ENCODE results near the gene EXOC4. TPM values are rescaled to one million over a fixed set of nuclear protein-coding genes. Genes with fewer than 3 reads are reported as not detected.

Gene EXOC4
- total and polyA plus RNA-seq, 2 donors (not counting 3 experiments of a cell fraction or from before 2014, with no cell fraction given) = 20.3 to 73.1 TPM

- H3K36me3 ChIP-seq (ENCODE audit: control insufficient read depth in 2 of 2, extremely low read depth in 1 of 2, insufficient read depth in 2 of 2, low read length in 2 of 2) = no peaks in the 10 kb centered on the region
- no peak for FAIRE-seq
- intact Hi-C loops (cut with micrococcal nuclease) = no loop called here
- ChIA-PET CTCF (no interaction called here), POLR2A (no interaction called here)
- H3K4me1 ChIP-seq (ENCODE audit: control insufficient read depth, extremely low read depth, insufficient read depth, low read length) = peaks cover 9% of the 10 kb centered on the region
- H3K9me1 ChIP-seq (replicated peaks; ENCODE audit: control insufficient read depth, extremely low read depth, insufficient read depth, low read length) = no peaks in the 10 kb centered on the region
- DNase-seq (ENCODE audit: low read depth, low spot score) = no peak
- no peaks in the 10 kb centered on the region for H3K79me2 ChIP-seq (ENCODE audit: control insufficient read depth, insufficient read depth, low read length)
- H4K20me1 ChIP-seq (replicated peaks; ENCODE audit: control insufficient read depth, extremely low read depth, insufficient read depth, low read length) = no peaks in the 10 kb centered on the region
- dilution Hi-C loops (cut with MboI; ENCODE audit: extremely low pct_ligation_motif_present, low sequenced_read_pairs) = no loop called here
- no peak overlapping the region for H2AFZ ChIP-seq (ENCODE audit: low read depth, low read length)
- H3K9me3 ChIP-seq (replicated peaks; ENCODE audit: control insufficient read depth, insufficient read depth, low read length) = no peaks in the 10 kb centered on the region
- H3K4me3 ChIP-seq (replicated peaks in 1 of 3; ENCODE audit: insufficient read depth in 1 of 3, low read depth in 1 of 3, low read length in 3 of 3) = no peak overlapping the region
- no peak for TF ChIP-seq POLR2A (IDR thresholded peaks at IDR 0.05; ENCODE audit: low read depth, low read length)
- no peak for TF ChIP-seq POLR2AphosphoS5 (IDR thresholded peaks at IDR 0.05; ENCODE audit: insufficient read depth, low read depth, low read length)
- no peak for TF ChIP-seq FOS (IDR thresholded peaks at IDR 0.05; ENCODE audit: borderline replicate concordance, insufficient read depth, low read length)
- no peak for TF ChIP-seq CTCF (IDR thresholded peaks at IDR 0.05; ENCODE audit: extremely low read depth in 1 of 2, insufficient read depth in 1 of 2, low read depth in 1 of 2, low read length in 2 of 2)
- TF ChIP-seq EZH2 (IDR thresholded peaks at IDR 0.05; ENCODE audit: borderline replicate concordance, low read depth, low read length, severe bottlenecking) = no peak
- no peak for TF ChIP-seq MYC (IDR thresholded peaks at IDR 0.05; ENCODE audit: low read depth, low read length)
- TF ChIP-seq JUN (IDR thresholded peaks at IDR 0.05; ENCODE audit: borderline replicate concordance, insufficient read depth, insufficient read length, low read depth) = no peak
- TF ChIP-seq GATA2 (IDR thresholded peaks at IDR 0.05; ENCODE audit: insufficient read depth, insufficient read length, low read depth, low read length) = no peak
- no peak overlapping the region for H3K27ac ChIP-seq (ENCODE audit: insufficient read depth, low read depth, low read length)
- no peak overlapping the region for H3K9ac ChIP-seq (replicated peaks; ENCODE audit: extremely low read depth, insufficient read depth, low read length)
- no TSS peak for BruUV-seq (replicated peaks)
- no peak overlapping the region for H3K4me2 ChIP-seq (ENCODE audit: insufficient read depth, low read length)
- no peaks in the 10 kb centered on the region for H3K27me3 ChIP-seq (ENCODE audit: control insufficient read depth in 2 of 2, insufficient read depth in 2 of 2, low read length in 2 of 2)
Observed at GRCh38 chr7:133916621-133917020, 663.7 kb downstream of the EXOC4 start.
